CD4-positive, alpha-beta memory T cell (primary cell): Measurements from ENCODE around the gene B9D1. TPM values are rescaled to one million over a fixed set of nuclear protein-coding genes. Genes with fewer than 3 reads are reported as not detected.

Experiments
- CTCF ChIA-PET: fragments of 350-600 bp; sonication (Branson Sonifier 250); formaldehyde crosslinking; loops from one replicate; lab custom pipeline; 2021; ENCODE audit warnings: inconsistent platforms; ENCODE audit not compliant: partially characterized antibody; lab: Charles Lee
- POLR2A ChIA-PET: fragments of 350-600 bp; sonication (Branson Sonifier 250); formaldehyde crosslinking; loops from one replicate; lab custom pipeline; 2021; ENCODE audit not compliant: partially characterized antibody; lab: Charles Lee
- DNase-seq, 5 donors: peaks; one replicate each; pipeline versions ENCODE4 v3.0.0 to v3.0.0-alpha.2; 2020 to 2022; ENCODE audit warnings: mixed read lengths in 1 of 5
- H3K27ac ChIP-seq: one replicate; pipeline ENCODE4 v1.7.0; 2013; ENCODE audit warnings: low read depth, low read length
- H3K27me3 ChIP-seq: 2 replicates; pipeline ENCODE4 v1.7.0; 2013; ENCODE audit warnings: mild to moderate bottlenecking, low read length, moderate library complexity; ENCODE audit not compliant: insufficient read depth
- H3K36me3 ChIP-seq: 2 replicates; pipeline ENCODE4 v1.7.0; 2013; ENCODE audit warnings: mild to moderate bottlenecking, low read length, moderate library complexity; ENCODE audit not compliant: insufficient read depth
- H3K4me1 ChIP-seq: 2 replicates; pipeline ENCODE4 v1.7.0; 2013; ENCODE audit warnings: mild to moderate bottlenecking, low read length, moderate library complexity; ENCODE audit not compliant: insufficient read depth
- H3K4me3 ChIP-seq, 2 donors: one replicate each; pipeline ENCODE4 v1.7.0; 2013; ENCODE audit warnings: low read length in 2 of 2, mild to moderate bottlenecking in 1 of 2
- H3K9me3 ChIP-seq, 2 donors: one replicate each; pipeline ENCODE4 v1.7.0; 2013; ENCODE audit warnings: low read length in 2 of 2, control low read depth in 1 of 2; ENCODE audit not compliant: control insufficient read depth in 1 of 2
- H3K27ac Mint-ChIP-seq, 7 donors: one replicate each; pipeline ENCODE4 v1.8.0; 2020 to 2021; ENCODE audit warnings: mixed read lengths in 7 of 7, mild to moderate bottlenecking in 6 of 7, inconsistent platforms in 3 of 7, moderate library complexity in 3 of 7
- H3K27me3 Mint-ChIP-seq, 2 donors: one replicate each; pipeline ENCODE4 v1.8.0; 2020 to 2021; ENCODE audit warnings: mixed read lengths in 2 of 2
- H3K36me3 Mint-ChIP-seq, 2 donors: one replicate each; pipeline ENCODE4 v1.8.0; 2020 to 2021; ENCODE audit warnings: mixed read lengths in 2 of 2, inconsistent platforms in 1 of 2, mild to moderate bottlenecking in 1 of 2
- H3K4me1 Mint-ChIP-seq, 4 donors: one replicate each; pipeline ENCODE4 v1.8.0; 2020 to 2021; ENCODE audit warnings: mixed read lengths in 4 of 4, mild to moderate bottlenecking in 1 of 4
- H3K4me3 Mint-ChIP-seq, 8 donors: one replicate each; pipeline ENCODE4 v1.8.0; 2020 to 2021; ENCODE audit warnings: mixed read lengths in 8 of 8, mild to moderate bottlenecking in 7 of 8, moderate library complexity in 6 of 8, inconsistent platforms in 3 of 8
- H3K9me3 Mint-ChIP-seq, 8 donors: one replicate each; pipeline ENCODE4 v1.8.0; 2020 to 2021; ENCODE audit warnings: mixed read lengths in 8 of 8, mild to moderate bottlenecking in 5 of 8, inconsistent platforms in 3 of 8, moderate library complexity in 1 of 8
- intact Hi-C: fragments of 100-400 bp; cut with micrococcal nuclease; formaldehyde crosslinking; loops from one replicate; pipeline ENCODE4 v1.15.1; 2023
- polyA plus RNA-seq, 2 donors: library from polyadenylated mRNA; unstranded; fragments of 300-500 nt; fragmentation: Illumina TruSeq; gene quantifications; one replicate each; pipeline ENCODE4 v1.2.3, GENCODE V29; 2021
- total RNA-seq, 2 experiments: library from RNA; stranded (reverse); gene quantifications; one replicate each; pipeline ENCODE4 v1.2.3, GENCODE V29; 2021

The B9D1 gene
- total and polyA plus RNA-seq, 4 experiments from 2014 or later, result 0.29 to 2.8 (median 2.5) TPM; not detected in 1

DNA sequence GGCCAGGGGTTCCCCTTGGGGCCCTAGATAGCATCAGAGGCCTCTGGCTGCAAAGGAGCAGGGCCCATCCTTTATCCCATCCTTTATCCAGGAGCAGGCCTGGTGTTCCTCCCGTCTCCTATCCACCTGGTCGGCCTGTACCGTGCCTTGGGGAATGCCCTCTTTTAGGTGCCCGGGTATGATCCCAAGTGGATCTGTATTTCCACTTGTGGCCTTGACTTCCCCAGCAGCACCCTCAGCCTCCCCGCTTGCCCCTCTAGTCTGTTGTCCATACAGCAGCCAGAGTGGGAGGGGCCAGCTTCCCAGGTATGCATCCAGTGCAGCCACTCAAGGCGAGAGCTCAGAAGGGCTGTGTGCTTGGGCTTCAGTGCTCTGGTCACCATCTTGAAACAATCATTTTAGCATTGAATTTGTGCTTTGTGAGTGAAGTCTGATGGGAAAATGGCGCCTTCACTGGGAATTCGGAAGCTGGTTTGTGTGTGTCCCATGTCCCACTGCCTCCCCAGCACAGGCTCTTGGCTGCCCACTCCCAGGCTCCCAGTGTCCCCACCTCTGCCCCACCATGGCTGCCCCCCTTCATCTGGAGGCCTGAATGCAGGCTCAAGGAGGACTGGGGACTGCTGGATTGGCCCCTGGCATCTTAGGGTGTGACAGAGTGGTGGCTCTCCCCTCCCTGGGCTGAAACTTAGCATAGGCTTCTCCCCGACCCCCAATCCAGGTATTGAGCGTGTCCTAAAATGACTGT, 45.2 kb upstream of the B9D1 start:
- DNase-seq, result no peak
- Mint-ChIP-seq H3K27ac (no peak overlapping the region), H3K27me3 (peaks cover 0 to 1% of the 10 kb centered on the region in 2 donors), H3K4me1 (no peaks in the 10 kb centered on the region), H3K36me3 (no peaks in the 10 kb centered on the region), H3K4me3 (no peak overlapping the region), H3K9me3 (no peaks in the 10 kb centered on the region)
- Histone ChIP-seq H3K27me3 (no peaks in the 10 kb centered on the region), H3K4me1 (no peaks in the 10 kb centered on the region), H3K4me3 (no peak overlapping the region), H3K9me3 (no peaks in the 10 kb centered on the region), H3K36me3 (no peaks in the 10 kb centered on the region), H3K27ac (no peak overlapping the region)
- CTCF ChIA-PET, result no interaction called here
- POLR2A ChIA-PET, result no interaction called here
- intact Hi-C loops, result no loop called here

DNA sequence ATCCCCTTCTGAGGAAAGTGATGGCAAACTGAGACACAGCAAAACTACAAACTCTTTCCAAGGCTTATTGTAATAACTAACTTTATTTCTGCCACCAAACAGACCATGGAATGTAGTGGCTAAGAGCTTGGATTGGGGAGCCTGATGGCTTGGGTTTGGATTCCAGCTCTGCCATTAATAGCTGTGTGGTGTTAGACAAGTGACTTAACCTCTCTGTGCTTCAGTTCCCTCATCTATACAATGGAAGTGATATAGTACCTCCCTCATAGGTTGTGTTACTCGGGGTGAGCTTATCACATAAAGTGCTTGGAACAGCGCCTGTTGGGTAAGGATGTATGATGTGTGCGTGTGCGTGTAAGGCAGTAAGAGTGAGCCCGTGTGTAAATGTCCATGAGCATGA, 42.6 kb upstream of the B9D1 start:
- H3K4me1 ChIP-seq, result no peaks in the 10 kb centered on the region
- H3K27ac ChIP-seq, result no peak overlapping the region
- Mint-ChIP-seq H3K27ac (no peak overlapping the region), H3K4me1 (no peaks in the 10 kb centered on the region), H3K36me3 (no peaks in the 10 kb centered on the region), H3K27me3 (peaks cover 2 to 3% of the 10 kb centered on the region in 2 donors), H3K9me3 (no peaks in the 10 kb centered on the region), H3K4me3 (no peak overlapping the region)
- no peaks in the 10 kb centered on the region for H3K27me3 ChIP-seq
- ChIA-PET POLR2A (no interaction called here), CTCF (no interaction called here)
- no peaks in the 10 kb centered on the region for H3K36me3 ChIP-seq
- no peak for DNase-seq
- intact Hi-C loops, result no loop called here
- no peak overlapping the region for H3K4me3 ChIP-seq
- H3K9me3 ChIP-seq, result no peaks in the 10 kb centered on the region

DNA sequence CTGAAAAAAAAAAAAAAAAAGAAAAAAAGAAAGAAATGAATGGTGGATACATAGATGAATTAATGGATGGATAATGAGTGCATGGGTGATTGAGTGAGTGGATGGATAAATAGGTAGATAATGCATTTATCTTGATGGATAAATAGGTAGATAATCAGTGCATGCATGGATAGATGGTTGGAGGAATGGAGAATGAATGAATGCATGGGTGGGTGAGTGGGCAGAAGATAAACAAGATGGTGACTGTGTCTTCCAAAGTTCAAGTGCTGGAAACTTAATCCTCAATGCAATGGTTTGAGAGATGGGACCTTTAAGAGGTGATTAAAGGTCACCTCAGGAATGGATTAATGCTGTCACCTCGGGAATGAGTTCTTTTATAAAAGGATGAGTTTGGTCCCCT, 41.7 kb upstream of the B9D1 start:
- H3K4me3 ChIP-seq, result no peak overlapping the region
- H3K27ac ChIP-seq, result no peak overlapping the region
- H3K27me3 ChIP-seq, result no peaks in the 10 kb centered on the region
- DNase-seq, result no peak
- POLR2A ChIA-PET, result no interaction called here
- H3K4me1 ChIP-seq, result no peaks in the 10 kb centered on the region
- intact Hi-C loops, result no loop called here
- Mint-ChIP-seq H3K36me3 (no peaks in the 10 kb centered on the region), H3K9me3 (no peaks in the 10 kb centered on the region), H3K27ac (no peak overlapping the region), H3K27me3 (peaks cover 2 to 3% of the 10 kb centered on the region in 2 donors), H3K4me1 (no peaks in the 10 kb centered on the region), H3K4me3 (no peak overlapping the region)
- no peaks in the 10 kb centered on the region for H3K36me3 ChIP-seq
- H3K9me3 ChIP-seq, result no peaks in the 10 kb centered on the region
- CTCF ChIA-PET, result no interaction called here

DNA sequence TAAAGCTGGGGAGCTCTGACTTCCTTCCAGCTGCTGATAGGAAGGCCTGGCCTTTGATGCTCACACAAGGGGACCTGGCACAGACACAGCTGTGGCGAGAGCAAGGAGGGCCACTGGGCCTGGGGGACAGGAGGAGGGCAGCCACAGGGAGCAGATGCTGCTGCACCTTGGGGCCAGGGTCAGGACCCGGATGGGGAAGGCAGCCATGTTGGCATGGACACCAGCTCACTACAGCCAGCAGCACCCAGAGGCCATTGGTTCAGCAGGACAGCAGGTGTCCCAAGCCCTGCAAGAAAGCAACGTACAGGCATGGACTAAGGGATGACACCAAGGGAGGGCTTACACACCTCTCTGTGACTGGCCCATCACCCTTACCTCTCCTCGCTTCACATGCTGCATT, 40.5 kb upstream of the B9D1 start:
- H3K4me1 ChIP-seq, result no peaks in the 10 kb centered on the region
- ChIA-PET POLR2A (no interaction called here), CTCF (no interaction called here)
- H3K27me3 ChIP-seq, result no peaks in the 10 kb centered on the region
- Mint-ChIP-seq H3K27me3 (peaks cover 2 to 3% of the 10 kb centered on the region in 2 donors), H3K27ac (no peak overlapping the region), H3K36me3 (no peaks in the 10 kb centered on the region), H3K4me1 (no peaks in the 10 kb centered on the region), H3K4me3 (no peak overlapping the region), H3K9me3 (no peaks in the 10 kb centered on the region)
- no peaks in the 10 kb centered on the region for H3K36me3 ChIP-seq
- DNase-seq, result no peak
- no peak overlapping the region for H3K4me3 ChIP-seq
- H3K27ac ChIP-seq, result no peak overlapping the region
- intact Hi-C loops, result no loop called here
- H3K9me3 ChIP-seq, result no peaks in the 10 kb centered on the region

GRCh38 chr17:19402171-19402570, 39.6 kb upstream of the B9D1 start:
- Mint-ChIP-seq H3K36me3 (no peaks in the 10 kb centered on the region), H3K9me3 (no peaks in the 10 kb centered on the region), H3K27ac (no peak overlapping the region), H3K27me3 (peaks cover 2 to 3% of the 10 kb centered on the region in 2 donors), H3K4me3 (no peak overlapping the region), H3K4me1 (no peaks in the 10 kb centered on the region)
- CTCF ChIA-PET, result no interaction called here
- intact Hi-C loops, result no loop called here
- POLR2A ChIA-PET, result no interaction called here
- Histone ChIP-seq H3K4me1 (no peaks in the 10 kb centered on the region), H3K9me3 (no peaks in the 10 kb centered on the region), H3K36me3 (no peaks in the 10 kb centered on the region), H3K4me3 (no peak overlapping the region), H3K27ac (no peak overlapping the region), H3K27me3 (no peaks in the 10 kb centered on the region)
- DNase-seq, result no peak

DNA sequence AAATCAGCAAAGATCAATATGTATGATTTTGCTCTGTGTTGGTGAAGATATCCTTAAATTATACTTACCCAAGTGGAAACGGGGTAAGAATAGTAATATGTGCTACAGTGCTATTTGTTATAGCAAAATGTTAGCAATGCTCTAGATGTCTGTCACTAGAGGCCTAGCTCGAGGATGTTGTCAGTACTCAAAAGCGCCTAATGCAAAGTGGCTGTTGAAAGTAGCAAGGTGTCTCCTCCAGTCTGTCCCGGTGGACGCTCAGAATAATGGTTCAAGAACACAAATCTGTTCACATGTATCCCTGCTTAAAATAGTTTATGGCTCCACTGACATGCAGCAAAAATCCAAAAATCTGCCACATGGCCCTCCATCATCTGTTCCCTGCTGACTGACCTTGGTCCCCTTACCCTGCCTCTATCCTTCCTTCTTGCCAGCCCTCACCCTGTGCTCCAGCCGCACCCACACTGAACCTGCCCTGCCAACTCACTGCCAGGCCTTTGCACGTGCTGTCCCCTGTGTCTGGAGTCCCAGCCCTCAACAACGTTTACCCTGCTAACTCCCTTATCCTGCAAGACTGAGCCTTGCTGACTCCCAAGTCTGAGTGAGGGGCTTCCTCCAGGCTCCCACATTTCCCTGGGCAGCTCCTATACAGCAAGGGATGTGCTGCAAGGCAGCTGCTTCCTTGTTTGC, 38.9 kb upstream of the B9D1 start:
- CTCF ChIA-PET, result no interaction called here

DNA sequence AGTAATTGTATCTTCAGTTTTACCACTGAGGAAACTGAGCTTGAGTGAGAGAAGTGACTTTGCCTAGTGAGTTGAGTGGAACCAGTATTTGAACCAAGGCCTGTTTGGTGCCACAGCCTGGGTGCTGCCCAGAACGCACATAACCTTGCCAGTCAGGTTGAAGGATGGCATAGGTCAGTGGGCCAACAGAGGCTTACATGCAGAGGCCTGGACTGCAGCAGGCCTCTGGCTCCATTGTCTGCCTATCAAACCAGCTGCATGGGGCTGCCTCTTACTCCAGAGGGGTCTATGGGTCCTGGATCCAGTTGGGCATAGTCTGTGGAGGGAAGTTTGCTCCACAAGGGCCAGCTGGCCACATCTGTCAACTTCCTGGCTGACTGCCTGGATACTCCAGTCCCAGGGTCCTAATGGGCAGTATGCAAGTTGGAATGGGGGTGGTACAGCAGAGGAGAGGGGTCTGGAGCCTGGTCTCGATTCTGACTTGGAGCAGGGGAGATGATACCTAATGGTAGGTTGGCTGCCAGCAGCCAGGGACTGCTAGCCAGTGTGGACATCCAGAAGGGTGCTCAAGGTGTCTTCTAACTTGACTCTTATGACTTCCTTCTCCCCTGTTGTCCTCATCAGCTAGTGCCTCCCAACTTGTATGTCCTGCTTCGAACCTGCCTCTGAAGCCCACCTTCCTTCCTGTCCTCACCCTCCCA, 37.4 kb upstream of the B9D1 start:
- DNase-seq, result no peak
- no peaks in the 10 kb centered on the region for H3K36me3 ChIP-seq
- Mint-ChIP-seq H3K4me3 (no peak overlapping the region), H3K4me1 (no peaks in the 10 kb centered on the region), H3K27me3 (peaks cover 2 to 3% of the 10 kb centered on the region in 2 donors), H3K9me3 (no peaks in the 10 kb centered on the region), H3K36me3 (no peaks in the 10 kb centered on the region), H3K27ac (no peak overlapping the region)
- no peaks in the 10 kb centered on the region for H3K4me1 ChIP-seq
- ChIA-PET CTCF (interaction anchor here (1.8 kb wide), 1 partner anchor 38 kb away, joined by 4 read pairs; the partner anchor contains the start of gene B9D1), POLR2A (no interaction called here)
- H3K9me3 ChIP-seq, result no peaks in the 10 kb centered on the region
- H3K27ac ChIP-seq, result no peak overlapping the region
- intact Hi-C loops, result no loop called here
- no peak overlapping the region for H3K4me3 ChIP-seq
- no peaks in the 10 kb centered on the region for H3K27me3 ChIP-seq

More for the DNA sequence above, 38.9 kb upstream of the B9D1 start:
- Histone ChIP-seq H3K9me3 (no peaks in the 10 kb centered on the region), H3K36me3 (no peaks in the 10 kb centered on the region), H3K4me3 (no peak overlapping the region), H3K27ac (no peak overlapping the region), H3K4me1 (no peaks in the 10 kb centered on the region), H3K27me3 (no peaks in the 10 kb centered on the region)
- Mint-ChIP-seq H3K4me1 (no peaks in the 10 kb centered on the region), H3K36me3 (no peaks in the 10 kb centered on the region), H3K27ac (no peak overlapping the region), H3K9me3 (no peaks in the 10 kb centered on the region), H3K27me3 (peaks cover 2 to 3% of the 10 kb centered on the region in 2 donors), H3K4me3 (no peak overlapping the region)
- intact Hi-C loops, result no loop called here
- POLR2A ChIA-PET, result no interaction called here
- DNase-seq, result no peak
